ENCODE data around the gene FLAD1.

FLAD1 gene

DNA sequence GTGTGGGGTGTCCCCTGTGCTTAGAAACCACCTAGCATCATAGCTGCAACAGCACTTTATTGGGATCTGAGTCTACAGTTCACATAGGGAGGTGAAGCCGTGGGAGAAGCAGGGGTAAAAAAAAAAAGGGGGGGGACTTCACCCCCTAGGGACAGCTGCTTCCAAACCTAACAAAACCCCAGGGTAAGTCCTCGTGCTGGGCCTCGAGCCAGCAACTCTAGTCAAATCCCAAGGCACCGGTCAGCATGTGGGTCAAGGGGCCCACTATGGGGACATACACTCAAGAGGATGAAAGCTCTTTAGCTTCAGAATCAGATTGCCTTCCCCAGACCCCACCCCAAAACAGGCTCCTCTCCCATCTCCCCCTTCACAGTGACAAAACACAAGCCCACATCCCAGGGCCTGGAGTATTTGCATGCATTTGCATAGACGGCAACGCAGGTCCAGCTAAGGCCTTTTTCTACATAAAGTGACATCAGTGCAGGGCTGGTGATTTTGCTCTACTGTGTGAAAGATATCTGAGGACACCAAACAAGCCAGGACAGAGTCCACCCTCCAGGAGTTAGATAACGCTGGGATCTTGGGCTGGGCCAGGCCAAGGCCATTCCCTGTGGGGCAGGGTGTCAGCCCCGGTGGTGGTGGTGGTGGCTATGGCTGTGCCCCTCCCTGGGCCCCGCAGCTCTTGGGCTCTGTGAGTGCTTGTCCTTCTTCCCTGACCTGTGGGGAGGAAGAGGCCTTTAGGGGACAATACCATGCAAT is 38.6 kb upstream of the FLAD1 start:
- TF ChIP-seq, protein P1, sequence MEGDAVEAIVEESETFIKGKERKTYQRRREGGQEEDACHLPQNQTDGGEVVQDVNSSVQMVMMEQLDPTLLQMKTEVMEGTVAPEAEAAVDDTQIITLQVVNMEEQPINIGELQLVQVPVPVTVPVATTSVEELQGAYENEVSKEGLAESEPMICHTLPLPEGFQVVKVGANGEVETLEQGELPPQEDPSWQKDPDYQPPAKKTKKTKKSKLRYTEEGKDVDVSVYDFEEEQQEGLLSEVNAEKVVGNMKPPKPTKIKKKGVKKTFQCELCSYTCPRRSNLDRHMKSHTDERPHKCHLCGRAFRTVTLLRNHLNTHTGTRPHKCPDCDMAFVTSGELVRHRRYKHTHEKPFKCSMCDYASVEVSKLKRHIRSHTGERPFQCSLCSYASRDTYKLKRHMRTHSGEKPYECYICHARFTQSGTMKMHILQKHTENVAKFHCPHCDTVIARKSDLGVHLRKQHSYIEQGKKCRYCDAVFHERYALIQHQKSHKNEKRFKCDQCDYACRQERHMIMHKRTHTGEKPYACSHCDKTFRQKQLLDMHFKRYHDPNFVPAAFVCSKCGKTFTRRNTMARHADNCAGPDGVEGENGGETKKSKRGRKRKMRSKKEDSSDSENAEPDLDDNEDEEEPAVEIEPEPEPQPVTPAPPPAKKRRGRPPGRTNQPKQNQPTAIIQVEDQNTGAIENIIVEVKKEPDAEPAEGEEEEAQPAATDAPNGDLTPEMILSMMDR (IDR thresholded peaks at IDR 0.05; ENCODE audit: extremely low read depth, insufficient read depth, missing control alignments): no peak
- DNase-seq (ENCODE audit: low spot score): no peak
- in situ Hi-C loops (cut with MboI; ENCODE audit: low pct_unique_long_range_greater_than_20kb, low sequenced_read_pairs, unreplicated experiment): no loop called here

- no peak for DNase-seq (ENCODE audit: low spot score)
- TF ChIP-seq, protein P1 (IDR thresholded peaks at IDR 0.05; ENCODE audit: extremely low read depth, insufficient read depth, missing control alignments): no peak
- in situ Hi-C loops (cut with MboI; ENCODE audit: low pct_unique_long_range_greater_than_20kb, low sequenced_read_pairs, unreplicated experiment): no loop called here
Measured at GRCh38 chr1:154945160-154945961, 37.8 kb upstream of the FLAD1 start.

DNA sequence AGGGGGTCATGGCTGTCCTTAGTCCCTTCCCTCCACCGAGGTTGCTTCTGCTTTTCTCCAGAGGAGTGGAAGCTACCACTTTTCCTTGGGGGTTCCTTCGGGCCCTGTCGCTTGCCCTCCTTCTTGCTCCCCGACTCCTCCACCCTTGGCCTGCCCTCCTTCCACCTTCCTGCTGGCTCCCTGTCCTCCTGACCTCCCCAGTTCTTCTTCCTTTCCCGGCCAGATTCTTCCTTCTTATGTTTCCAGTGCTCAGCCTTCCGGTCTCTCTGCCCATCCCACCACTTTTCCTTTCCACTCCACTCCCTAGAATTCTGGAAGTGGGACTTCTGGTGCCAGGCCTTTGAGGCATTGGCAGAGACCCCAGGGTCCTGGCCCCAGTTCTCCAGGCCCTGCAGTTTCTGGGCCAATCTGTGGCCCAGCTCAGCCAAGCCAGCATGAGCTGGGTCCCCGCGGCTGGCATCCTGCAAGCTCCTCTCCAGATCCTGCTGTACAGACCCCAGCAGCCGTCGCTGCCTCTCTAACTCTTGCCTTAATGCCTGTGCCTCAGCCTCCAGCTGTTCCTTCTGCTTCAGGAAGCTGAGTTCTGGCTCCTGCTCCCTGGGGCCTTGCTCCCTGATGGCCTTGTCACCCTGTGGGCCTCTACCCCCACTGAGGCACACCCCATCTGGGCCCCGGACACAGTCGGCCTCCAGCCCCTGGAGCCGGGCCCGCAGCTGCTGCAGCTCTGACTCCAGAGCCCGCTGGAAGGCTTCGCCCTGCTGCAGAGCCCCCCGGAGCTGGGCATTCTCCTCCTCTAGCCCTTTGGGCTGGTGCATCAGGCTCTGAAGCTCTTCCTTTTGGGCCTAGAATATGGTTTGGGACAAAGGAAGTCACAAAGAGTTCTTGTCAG is 36.9 kb upstream of the FLAD1 start:
- no peak for DNase-seq (ENCODE audit: low spot score)
- TF ChIP-seq, protein P1 (IDR thresholded peaks at IDR 0.05; ENCODE audit: extremely low read depth, insufficient read depth, missing control alignments): no peak
- in situ Hi-C loops (cut with MboI; ENCODE audit: low pct_unique_long_range_greater_than_20kb, low sequenced_read_pairs, unreplicated experiment): no loop called here

DNA sequence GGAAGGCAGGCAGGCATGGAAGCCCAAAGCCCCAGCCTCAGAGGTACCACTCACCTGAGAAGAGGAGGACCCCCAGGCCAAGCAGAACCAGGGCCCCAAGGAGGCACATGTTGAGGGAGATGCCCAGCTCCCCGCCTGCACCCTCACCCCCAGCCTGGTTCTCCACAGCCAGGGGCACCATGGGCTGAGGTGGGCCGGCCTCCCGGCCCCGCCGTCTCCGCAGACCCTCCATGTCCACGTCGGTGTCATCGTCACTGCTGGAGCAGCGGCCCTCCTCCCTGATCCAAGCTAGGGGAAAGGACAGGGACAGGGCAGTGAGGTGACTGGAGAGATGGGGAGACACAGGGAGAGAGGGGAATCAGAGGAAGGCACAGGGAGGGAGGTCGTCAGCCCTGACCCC is 35.1 kb upstream of the FLAD1 start:
- no peak for DNase-seq (ENCODE audit: low spot score)
- in situ Hi-C loops (cut with MboI; ENCODE audit: low pct_unique_long_range_greater_than_20kb, low sequenced_read_pairs, unreplicated experiment): no loop called here
- TF ChIP-seq, protein P1 (IDR thresholded peaks at IDR 0.05; ENCODE audit: extremely low read depth, insufficient read depth, missing control alignments): no peak

DNA sequence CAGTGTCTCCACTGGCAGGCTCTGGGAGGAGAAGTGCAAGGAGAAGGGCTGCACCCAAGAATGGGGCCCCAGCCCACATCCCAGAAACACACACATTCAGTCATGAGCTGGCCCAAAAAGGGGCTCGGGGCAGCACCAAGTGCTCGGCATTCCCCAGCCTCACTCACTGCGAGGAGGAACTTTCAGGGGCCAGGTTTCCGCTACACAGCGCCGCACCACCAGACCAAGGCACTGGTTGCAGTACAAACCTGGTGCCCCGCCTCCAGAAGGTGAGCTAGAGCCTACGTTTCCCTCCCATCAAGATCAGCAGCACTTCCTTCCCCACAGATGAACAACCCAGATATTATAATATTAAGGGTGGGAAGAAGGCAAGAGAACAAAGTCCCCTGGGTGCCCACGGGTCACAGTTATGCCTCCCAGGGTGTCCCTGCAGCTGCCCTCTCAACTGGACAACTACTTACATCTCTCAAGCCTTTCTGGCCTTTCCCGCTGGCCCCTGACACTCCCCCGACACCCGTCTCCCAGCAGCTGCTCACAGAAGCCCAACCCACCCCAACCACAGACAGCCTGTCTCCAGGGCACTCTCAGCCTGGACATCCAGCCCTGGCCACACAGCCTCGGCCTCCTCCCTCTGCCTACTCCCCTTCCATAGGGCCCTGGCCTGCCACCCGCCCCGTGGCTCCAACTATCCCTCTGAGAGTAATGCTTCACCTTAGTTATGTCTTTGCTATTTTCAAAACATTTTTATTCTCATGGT is 31.1 kb upstream of the FLAD1 start:
- TF ChIP-seq, protein P1 (IDR thresholded peaks at IDR 0.05; ENCODE audit: extremely low read depth, insufficient read depth, missing control alignments): no peak
- in situ Hi-C loops (cut with MboI; ENCODE audit: low pct_unique_long_range_greater_than_20kb, low sequenced_read_pairs, unreplicated experiment): no loop called here
- peak; percentile 60 for DNase-seq (ENCODE audit: low spot score)

Measured in GM13977 (cell line).